ENCODE measurements around the gene CAMK2N1.

CAMK2N1 gene

GRCh38 chr1:20443703-20444586 is 42.1 kb downstream of the CAMK2N1 start:
- H3K4me3 ChIP-seq (ENCODE audit: low read depth, low read length): no peak overlapping the region
- TF ChIP-seq CTCF (conservative IDR thresholded peaks at IDR 0.05; ENCODE audit: low read depth, low read length): no peak
- DNase-seq (ENCODE audit: low read depth): no peak

DNA sequence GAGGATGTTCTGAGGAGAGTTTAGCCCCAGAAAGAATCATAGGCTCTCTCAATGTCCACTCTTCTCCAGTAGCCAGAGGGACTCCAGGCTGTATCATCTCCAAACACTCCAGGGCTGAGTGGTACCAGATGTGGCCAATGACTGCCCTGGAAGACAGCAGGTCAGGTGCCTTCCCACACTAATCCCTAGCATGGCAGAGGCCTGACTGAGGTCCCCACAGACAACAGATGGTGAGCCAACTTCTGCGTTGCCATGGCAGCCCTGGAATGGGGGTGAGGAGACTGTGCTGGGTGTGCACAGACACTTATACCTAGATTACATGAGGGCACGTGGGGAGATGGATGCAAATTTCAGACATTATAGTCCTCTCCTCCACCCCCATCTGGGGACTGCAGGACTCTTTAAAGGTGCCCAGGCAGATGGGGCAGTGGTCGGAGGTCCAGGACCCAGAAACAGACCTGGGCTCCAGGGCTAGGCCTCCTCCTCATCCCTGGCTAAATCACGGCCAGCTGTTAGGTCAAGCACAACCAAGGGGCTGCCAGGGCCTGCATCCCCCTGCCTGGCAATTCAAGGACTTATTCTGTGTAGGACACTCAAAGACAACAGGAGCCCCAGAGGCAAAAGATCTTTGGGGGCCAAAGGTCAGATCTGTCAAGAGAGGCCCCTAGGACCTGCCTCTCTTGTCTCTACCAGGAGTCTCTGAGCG is 42.9 kb downstream of the CAMK2N1 start:
- DNase-seq (ENCODE audit: low read depth): no peak
- H3K4me3 ChIP-seq (ENCODE audit: low read depth, low read length): no peak overlapping the region
- TF ChIP-seq CTCF (conservative IDR thresholded peaks at IDR 0.05; ENCODE audit: low read depth, low read length): no peak

DNA sequence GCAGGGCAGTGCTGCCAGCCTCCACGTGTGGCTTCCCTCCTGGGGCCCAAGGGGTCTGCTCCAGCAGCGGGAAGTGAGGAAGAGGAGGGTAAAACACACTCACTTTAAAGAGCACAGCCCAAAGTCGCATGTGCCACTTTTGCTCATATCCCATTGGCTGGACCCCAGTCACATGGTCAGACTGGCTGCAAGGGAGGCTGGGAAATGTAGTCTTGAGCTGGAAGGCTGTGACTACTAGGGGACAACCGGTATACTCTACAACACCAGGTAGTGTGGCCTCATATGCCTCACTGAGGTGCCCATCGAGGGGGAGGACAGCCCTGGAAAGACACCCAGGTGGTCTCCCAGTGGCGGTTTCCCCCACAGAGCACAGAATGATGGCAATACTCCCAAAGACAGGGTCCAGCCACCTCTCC is 45.2 kb downstream of the CAMK2N1 start:
- DNase-seq (ENCODE audit: low read depth): peak; percentile 63
- no peak overlapping the region for H3K4me3 ChIP-seq (ENCODE audit: low read depth, low read length)
- no peak for TF ChIP-seq CTCF (conservative IDR thresholded peaks at IDR 0.05; ENCODE audit: low read depth, low read length)

DNA sequence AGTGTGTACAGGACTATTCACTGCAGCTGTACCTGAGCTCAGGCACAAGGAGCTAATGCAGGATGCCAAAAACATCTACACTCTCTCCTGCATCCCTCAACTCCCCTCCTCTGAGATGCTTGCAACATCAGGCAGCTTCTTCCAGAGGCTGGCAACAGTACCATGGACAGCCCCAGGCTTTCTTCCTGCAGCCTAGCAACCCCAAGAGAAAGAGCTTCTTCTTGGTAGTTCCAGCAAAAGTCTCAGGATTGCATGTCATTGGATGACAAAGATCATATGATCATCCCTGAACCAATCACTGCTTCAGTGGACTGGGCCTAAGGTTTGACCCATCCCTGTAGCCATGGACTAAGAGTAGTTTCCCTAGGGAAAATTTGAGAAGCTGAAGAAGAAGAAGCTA is 46.7 kb downstream of the CAMK2N1 start:
- H3K4me3 ChIP-seq (ENCODE audit: low read depth, low read length): no peak overlapping the region
- DNase-seq (ENCODE audit: low read depth): peak; percentile 58
- TF ChIP-seq CTCF (conservative IDR thresholded peaks at IDR 0.05; ENCODE audit: low read depth, low read length): no peak

DNA sequence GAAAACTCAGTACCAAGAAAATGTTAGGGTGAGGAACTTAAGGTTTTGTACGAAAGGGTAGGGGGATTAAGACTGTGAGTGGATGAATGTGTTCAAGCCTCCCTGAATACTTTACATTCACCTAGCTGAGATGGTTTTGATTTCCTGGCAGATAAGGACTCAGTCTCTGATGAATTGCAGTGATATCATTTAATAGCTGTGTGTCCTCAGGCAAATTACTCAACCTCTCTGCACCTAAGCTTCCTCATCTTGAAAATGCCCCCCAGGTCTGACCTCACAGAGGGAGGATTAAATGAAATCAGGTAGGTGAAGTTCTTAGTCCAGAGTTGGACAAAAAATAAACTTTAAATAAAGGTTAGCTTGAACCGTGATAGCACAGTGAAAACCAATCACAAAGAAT is 48.4 kb downstream of the CAMK2N1 start:
- no peak for TF ChIP-seq CTCF (conservative IDR thresholded peaks at IDR 0.05; ENCODE audit: low read depth, low read length)

GRCh38 chr1:20432891-20433290 is 53.1 kb downstream of the CAMK2N1 start:
- H3K4me3 ChIP-seq (ENCODE audit: low read depth, low read length): no peak overlapping the region
- TF ChIP-seq CTCF (conservative IDR thresholded peaks at IDR 0.05; ENCODE audit: low read depth, low read length): no peak
- DNase-seq (ENCODE audit: low read depth): no peak

More for the DNA sequence above, 48.4 kb downstream of the CAMK2N1 start:
- DNase-seq (ENCODE audit: low read depth): no peak
- H3K4me3 ChIP-seq (ENCODE audit: low read depth, low read length): no peak overlapping the region
